Ureter (tissue), 1 donor: ENCODE data around the gene TMEM184B. TPM values are rescaled to one million over a fixed set of nuclear protein-coding genes. Genes with fewer than 3 reads are reported as not detected.
"Not testable (repeated sequence)": the region's sequence is repeated elsewhere in the genome, so short reads cannot be mapped to it uniquely, and the experiment has no call there.

ENCODE experiments used
- DNase-seq: peaks from one replicate; pipeline ENCODE4 v3.0.0-alpha.2; 2020; ENCODE audit warnings: low spot score
- total RNA-seq: library from RNA; stranded (reverse); gene quantifications from one replicate; pipeline ENCODE4 v1.2.4, GENCODE V29; 2023
- donor health status: DM: yes; HTN: yes; CAD: no.

The TMEM184B gene
- total RNA-seq, 1 donor from 2014 or later, result 77.7 TPM

- no peak for DNase-seq
Measured at GRCh38 chr22:38249803-38250642, 22.8 kb downstream of the TMEM184B start.

GRCh38 chr22:38249301-38249700 is 23.5 kb downstream of the TMEM184B start:
- no peak for DNase-seq

- no peak for DNase-seq
Measured at GRCh38 chr22:38248280-38248679, 24.5 kb downstream of the TMEM184B start.

- DNase-seq, result no peak
Measured at GRCh38 chr22:38247713-38248112, 25.1 kb downstream of the TMEM184B start.

- no peak for DNase-seq
Measured at GRCh38 chr22:38246692-38247091, 26.1 kb downstream of the TMEM184B start.

GRCh38 chr22:38246046-38246658 is 26.7 kb downstream of the TMEM184B start:
- no peak for DNase-seq

GRCh38 chr22:38244106-38244505 is 28.7 kb downstream of the TMEM184B start:
- DNase-seq, result no peak

GRCh38 chr22:38243007-38243765 is 29.6 kb downstream of the TMEM184B start:
- peak; percentile 71 for DNase-seq

- no peak for DNase-seq
Measured at GRCh38 chr22:38240734-38241252, 32.0 kb downstream of the TMEM184B start.

- peak; percentile 78 for DNase-seq
Measured at GRCh38 chr22:38239101-38239761, 33.6 kb downstream of the TMEM184B start.

- no peak for DNase-seq
Measured at GRCh38 chr22:38238519-38239071, 34.2 kb downstream of the TMEM184B start.

- DNase-seq, result peak; percentile 86
Measured at GRCh38 chr22:38236786-38237185, 36.0 kb downstream of the TMEM184B start.

GRCh38 chr22:38235240-38235850 is 37.5 kb downstream of the TMEM184B start:
- no peak for DNase-seq

- not testable (repeated sequence) for DNase-seq
Measured at GRCh38 chr22:38233856-38234255, 39.0 kb downstream of the TMEM184B start.

GRCh38 chr22:38233427-38233826 is 39.4 kb downstream of the TMEM184B start:
- DNase-seq, result no peak

- no peak for DNase-seq
Measured at GRCh38 chr22:38232196-38232595, 40.6 kb downstream of the TMEM184B start.

- DNase-seq, result no peak
Measured at GRCh38 chr22:38230916-38231315, 41.9 kb downstream of the TMEM184B start.

- peak; percentile 79 for DNase-seq
Measured at GRCh38 chr22:38230108-38230825, 42.5 kb downstream of the TMEM184B start.

GRCh38 chr22:38228873-38229740 is 43.7 kb downstream of the TMEM184B start:
- DNase-seq, result peak; percentile 78
